NCI-H510A treated with DMSO at 0.1 percent for 48 hours (cell line): ENCODE data around the gene PKD1.

ENCODE experiments used
- DNase-seq: peaks from one replicate; lab custom pipeline; 2025; lab: John Stamatoyannopoulos, UW

Gene PKD1

DNA sequence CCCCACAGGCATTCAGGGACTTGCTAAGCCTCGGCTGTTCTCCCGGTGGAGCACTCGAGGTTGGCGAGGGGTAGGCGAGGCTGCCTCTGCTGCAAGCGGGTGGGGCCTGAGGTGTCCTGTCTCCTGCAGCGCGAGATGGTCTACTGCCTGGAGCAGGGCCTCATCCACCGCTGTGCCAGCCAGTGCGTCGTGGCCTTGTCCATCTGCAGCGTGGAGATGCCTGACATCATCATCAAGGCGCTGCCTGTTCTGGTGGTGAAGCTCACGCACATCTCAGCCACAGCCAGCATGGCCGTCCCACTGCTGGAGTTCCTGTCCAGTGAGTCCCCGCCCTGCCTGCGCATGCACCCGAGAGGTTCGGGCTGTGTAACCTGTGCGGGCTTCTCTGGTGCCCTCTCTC is 61.6 kb downstream of the PKD1 start:
- no peak for DNase-seq

DNA sequence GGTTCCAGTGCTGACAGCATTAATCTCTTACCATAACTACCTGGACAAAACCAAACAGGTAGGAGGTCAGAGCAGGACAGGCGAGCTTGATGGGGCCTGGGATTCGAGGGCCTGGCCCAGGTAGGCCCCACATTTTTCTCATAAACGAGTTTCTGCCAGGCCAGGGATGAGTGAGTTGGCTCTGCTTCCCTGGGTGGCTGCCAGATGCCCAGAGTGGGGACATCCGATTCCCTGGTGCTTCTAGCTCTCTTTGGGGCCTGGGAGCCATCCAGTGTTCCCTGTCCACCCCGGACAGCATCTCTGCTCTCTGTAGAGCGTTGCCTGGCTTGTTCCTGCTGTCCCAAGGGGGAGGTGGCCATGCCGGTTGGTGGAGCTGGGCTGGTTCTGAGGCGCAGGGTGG is 62.8 kb downstream of the PKD1 start:
- DNase-seq = no peak

DNA sequence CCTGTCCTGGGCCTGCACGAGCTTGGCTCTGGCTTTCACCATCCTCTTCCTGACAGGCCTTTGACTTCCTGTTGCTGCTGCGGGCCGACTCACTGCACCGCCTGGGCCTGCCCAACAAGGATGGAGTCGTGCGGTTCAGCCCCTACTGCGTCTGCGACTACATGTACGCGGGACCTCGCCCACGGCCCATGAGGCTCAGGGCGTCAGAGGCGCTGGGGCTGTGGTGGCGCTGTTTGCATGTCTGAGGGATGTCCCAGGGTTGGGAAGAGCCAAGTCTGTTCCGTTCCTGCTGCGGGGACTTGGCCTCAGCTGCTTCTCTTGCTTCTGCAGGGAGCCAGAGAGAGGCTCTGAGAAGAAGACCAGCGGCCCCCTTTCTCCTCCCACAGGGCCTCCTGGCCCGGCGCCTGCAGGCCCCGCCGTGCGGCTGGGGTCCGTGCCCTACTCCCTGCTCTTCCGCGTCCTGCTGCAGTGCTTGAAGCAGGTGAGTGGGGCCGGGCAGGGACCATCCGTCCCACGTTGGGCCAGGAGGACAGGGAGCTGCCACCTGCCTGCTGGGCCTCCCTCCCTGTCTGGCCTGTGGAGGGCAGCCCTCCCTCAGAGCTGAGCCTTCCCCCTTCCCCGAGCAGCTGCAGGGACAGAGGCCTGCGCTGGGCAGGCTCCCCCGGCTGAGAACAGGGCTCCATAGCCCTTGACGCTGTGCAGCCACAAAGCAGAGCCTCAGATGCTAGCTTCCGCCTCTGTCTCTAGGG is 64.1 kb downstream of the PKD1 start:
- no peak for DNase-seq

DNA sequence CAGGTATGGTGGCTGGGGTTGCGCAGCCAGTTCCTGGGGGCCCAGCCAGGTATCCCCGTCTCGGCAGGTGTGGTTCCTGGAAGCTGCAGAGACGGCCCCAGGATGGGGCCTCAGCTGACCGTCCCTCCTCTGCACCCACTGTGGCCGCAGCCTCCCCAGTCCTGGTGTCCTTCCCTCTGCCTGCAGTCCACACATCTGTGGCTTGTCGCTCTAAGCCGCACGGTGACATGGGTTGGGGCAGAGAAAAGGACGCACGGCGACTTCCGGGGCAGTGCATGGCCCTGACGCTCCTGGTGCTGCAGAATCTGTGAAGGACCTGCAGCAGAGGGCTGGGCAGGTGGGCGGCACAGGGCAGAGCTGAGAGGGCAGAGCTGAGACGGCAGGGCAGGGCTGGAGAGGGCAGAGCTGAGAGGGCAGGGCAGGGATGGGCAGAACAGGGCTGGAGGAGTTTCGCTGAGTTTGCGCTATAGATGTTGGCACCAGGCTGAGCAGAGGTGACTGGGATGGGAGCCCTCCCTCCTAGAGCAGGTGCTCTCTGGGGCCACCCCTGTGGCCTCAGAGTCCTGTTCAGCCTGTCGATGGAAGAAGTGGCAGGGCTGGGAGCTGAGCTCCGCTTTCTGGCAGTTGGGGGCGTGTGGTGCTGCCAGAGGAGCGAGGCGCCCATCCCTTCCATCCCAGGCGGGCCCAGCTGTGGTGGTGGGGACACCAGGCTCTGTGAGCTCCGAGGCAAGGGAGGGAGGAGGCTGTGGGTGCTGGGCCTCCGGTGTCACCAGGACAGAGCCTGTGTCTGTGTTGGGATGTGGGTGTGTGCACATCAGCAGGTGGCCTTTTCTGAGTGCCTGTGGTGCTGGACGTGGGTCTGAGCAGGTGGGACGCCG is 64.9 kb downstream of the PKD1 start:
- peak; percentile 4 for DNase-seq

- no peak for DNase-seq
Measured at GRCh38 chr16:2066139-2066538, 69.6 kb downstream of the PKD1 start.

- no peak for DNase-seq
Measured at GRCh38 chr16:2064368-2064945, 71.2 kb downstream of the PKD1 start.

GRCh38 chr16:2063861-2064260 is 71.8 kb downstream of the PKD1 start:
- no peak for DNase-seq

GRCh38 chr16:2062801-2063200 is 72.9 kb downstream of the PKD1 start:
- no peak for DNase-seq

- no peak for DNase-seq
Measured at GRCh38 chr16:2061526-2061925, 74.2 kb downstream of the PKD1 start.

DNA sequence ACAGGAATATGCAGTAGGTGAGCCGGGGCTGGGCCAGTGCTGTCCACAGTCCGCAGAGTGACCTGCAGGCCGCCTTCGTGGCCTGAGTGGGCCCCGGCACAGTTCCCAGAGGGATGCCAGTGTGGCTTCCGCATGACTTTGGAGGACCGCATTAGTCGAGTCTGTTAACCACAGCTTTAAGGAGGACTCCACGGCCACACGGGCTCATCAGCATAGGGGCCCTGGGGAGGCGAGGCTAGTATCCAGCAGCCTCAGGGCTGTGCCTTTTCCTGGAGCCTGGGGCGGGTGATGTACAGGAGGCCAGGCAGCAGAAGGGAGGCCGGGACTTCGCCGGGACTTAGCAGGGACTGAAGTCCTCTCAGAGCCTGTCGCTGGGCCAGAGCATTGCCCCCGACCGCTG is 74.7 kb downstream of the PKD1 start:
- DNase-seq = no peak

DNA sequence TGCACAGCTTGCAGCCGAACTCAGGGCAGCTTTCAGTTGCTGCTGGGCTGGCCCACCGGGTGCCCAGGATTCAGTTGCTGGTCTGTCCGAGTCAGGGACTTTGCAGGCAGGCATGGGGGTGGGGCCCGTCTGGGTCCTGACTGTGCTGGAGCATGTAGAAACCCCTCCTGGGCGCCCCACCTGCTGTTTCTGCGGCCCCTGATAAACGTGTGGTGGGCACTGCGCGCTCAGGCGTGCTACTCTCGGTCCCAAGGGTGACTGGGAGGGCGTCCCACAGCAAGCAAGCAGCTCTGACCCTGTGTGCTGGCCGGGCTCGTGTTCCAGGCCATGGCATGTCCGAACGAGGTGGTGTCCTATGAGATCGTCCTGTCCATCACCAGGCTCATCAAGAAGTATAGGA is 75.4 kb downstream of the PKD1 start:
- DNase-seq = no peak

- no peak for DNase-seq
Measured at GRCh38 chr16:2058872-2059271, 76.8 kb downstream of the PKD1 start.

GRCh38 chr16:2058420-2058819 is 77.3 kb downstream of the PKD1 start:
- DNase-seq = no peak

DNA sequence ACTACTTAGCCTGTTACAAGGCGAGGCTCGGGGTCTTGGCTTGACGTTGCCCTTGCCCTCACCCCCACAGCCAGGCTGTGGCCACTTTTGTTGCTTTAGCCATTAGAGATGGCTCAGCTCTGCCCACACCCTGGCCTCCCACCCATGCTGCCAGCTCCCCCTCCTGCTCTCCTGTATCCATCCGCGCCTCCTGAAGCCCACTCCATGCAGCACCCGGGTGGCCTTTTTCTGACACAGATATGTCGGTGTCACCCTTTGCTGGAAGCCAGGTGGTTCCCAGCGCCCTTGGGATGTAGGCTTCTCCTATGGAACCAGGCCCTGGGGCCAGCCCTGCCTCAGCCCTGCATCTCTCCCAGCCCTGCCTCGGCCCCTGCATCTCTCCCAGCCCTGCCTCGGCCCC is 78.3 kb downstream of the PKD1 start:
- DNase-seq = no peak

DNA sequence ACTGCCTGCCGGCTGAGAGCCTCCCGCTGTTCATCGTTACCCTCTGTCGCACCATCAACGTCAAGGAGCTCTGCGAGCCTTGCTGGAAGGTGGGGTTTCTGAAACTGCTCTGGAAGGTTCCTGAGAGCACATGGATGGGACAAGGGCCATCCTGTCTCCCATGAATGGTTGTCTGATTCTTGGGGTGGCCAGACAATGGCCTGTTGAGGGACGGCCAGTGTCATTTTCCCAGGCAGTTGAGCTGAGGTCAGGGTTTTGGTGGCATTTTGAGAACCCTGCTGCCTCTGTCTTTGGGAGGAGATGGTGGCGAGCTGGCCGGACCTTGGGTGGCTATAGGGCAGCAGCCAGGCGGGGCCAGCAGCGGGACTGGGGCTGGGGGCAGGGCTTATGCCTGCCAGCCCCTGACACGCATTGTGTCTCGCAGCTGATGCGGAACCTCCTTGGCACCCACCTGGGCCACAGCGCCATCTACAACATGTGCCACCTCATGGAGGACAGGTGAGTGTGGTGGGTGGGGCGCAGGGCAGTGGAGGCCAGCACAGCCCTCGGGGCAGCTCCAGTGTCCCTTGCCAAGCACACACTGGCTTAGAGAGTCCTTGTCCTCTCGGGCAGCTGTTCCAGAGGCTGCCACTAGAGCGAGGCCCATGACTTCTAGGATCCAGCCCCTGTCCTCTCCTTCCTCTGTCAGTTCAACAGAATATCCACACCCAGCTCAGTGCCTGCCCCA is 78.9 kb downstream of the PKD1 start:
- DNase-seq = peak; percentile 47

- no peak for DNase-seq
Measured at GRCh38 chr16:2056077-2056476, 79.6 kb downstream of the PKD1 start.

DNA sequence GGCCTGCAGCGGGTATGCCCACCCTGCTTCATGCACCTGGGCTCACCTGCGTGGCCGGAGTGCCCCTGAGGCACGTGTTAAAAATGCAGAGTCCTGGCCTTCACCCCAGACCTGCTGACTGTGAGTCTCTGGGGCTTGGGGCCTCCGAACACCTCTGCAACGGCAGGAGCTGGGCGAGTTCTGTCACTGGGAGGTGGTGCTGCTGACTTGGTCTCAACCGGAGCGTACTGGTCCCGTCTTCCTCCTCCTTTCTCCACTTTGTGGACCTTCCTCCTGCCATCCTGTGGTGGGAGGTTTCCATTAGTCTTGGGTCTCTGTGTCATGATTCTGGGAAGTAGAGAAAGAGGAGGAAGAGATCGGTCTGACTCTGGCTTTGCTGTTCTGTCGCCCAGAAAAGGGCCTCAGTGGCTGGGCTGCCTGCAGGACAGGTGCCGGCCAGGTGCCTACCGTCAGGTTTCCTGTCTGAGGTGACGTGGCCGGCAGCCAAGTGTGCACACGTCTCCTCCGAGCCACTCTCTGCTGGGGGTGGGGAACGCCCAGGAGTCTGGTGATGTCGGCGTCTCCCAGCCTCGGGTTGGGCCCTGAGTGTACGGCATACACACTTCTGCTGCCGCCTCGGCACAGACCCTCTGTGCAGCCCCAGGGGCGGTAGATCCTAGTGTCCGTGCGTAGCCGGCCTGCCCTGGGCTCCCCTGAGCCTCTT is 81.0 kb downstream of the PKD1 start:
- peak; percentile 65 for DNase-seq

DNA sequence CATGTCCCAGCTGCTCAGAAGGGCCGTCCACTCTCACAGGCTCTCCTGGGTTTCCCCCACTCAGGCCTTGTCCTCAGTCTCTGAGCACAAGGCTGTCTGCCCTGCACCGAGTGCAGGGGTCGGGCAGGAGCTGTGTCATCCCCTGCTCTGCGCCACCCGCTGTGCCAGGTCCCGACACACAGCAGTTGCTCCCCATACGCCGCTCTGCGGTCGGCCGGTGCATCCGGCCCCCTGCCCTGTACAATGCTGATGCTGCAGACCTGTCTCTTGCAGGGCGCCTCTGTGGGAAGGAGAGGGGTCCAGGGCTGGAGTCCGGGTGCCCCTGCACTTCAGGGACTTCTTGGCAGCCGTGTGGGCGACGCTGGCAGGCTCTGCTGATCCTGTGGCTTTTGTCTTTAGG is 81.8 kb downstream of the PKD1 start:
- DNase-seq = no peak

- no peak for DNase-seq
Measured at GRCh38 chr16:2053211-2053610, 82.5 kb downstream of the PKD1 start.

DNA sequence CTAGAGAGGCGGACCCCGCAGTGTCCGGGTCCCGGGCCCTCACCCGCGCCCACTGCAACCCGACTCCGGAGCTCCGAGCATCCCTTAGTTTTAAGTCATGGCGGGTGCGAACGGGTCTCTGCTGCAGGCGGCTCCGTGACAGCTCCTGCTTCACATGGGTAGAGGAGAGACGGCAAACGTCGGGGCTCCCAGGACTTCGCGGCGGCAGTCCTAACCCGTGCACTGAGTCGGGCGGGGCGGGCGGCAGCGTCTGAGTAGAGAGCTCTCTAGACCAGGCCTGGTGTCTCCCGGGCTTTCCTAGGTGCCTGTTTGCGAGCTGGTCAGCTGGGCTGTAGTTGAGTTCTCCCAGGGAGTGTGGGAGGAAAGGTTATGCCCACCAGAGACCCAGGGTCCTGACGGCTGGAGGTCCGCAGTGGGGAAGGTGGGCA is 87.6 kb downstream of the PKD1 start:
- no peak for DNase-seq

DNA sequence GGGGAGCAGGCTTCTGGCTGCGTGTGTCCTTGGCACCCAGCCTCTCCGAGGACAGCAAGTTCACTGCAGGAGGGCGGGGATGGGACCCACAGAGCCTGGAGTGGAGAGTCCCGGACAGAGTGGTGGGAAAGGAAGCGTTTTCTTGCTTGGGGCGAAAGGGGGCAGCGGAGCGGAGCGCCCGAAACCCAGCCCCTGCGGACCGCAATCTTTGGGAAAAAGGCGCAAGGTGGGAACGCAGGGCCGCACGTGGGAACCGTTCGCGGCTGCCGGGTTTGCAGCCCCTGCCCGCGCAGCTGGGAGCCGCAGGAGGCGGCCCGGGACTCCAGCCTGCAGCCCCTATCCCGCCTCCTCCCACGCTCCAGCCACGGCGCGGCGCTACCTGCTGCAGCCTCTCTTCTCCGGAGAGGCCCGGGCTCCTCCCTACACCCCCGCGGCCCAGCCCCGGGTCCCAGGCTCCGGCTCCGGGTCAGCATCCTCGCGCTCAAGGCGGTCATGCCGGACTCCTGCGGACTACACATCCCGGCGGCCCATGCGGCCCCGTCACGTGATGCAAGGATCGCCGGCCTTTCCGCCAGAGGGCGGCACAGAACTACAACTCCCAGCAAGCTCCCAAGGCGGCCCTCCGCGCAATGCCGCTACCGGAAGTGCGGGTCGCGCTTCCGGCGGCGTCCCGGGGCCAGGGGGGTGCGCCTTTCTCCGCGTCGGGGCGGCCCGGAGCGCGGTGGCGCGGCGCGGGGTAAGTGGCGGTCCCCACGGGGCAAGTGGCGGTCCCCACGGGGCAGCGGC is 88.2 kb downstream of the PKD1 start, which contains the start of the genes NTHL1 and TSC2:
Gene NTHL1, minus strand, starts transcription at position 505 of the 786 bp plus-strand sequence. Its CDS starts 11 bp downstream, at position 494.
Gene TSC2, plus strand, starts transcription at position 656 of the 786 bp plus-strand sequence. CDS start 631 bp downstream, outside the sequence.
- DNase-seq = peak; percentile 84
